ENCODE measurements around the gene OTOG. TPM values are rescaled to one million over a fixed set of nuclear protein-coding genes. Genes with fewer than 3 reads are reported as not detected.

The OTOG gene
- total and polyA plus RNA-seq, 2 of the 8 experiments (the other 6 are each of a cell fraction or from before 2014, with no cell fraction given) = 0.41 to 1.5 TPM

GRCh38 chr11:17695454-17696441 lies 148.7 kb downstream of the OTOG start:
- H3K23me2 ChIP-seq (ENCODE audit: low read depth, low read length) = no peaks in the 10 kb centered on the region; the same call in 1 of the 2 replicates
- no peaks in the 10 kb centered on the region for H3K9me3 ChIP-seq (ENCODE audit: insufficient read depth in 2 of 2, low read depth in 1 of 2, low read length in 1 of 2)
- H3K4ac ChIP-seq (replicated peaks; ENCODE audit: insufficient read length, low read depth, low read length) = no peak overlapping the region
- H2AK5ac ChIP-seq (ENCODE audit: low read depth, low read length) = no peak overlapping the region
- DNase-seq (ENCODE audit: low read depth in 1 of 2, low spot score in 2 of 2) (peak in 1 of 2 experiments; percentile 54), FAIRE-seq (no peak)
- no peak overlapping the region for H2BK120ac ChIP-seq (replicated peaks; ENCODE audit: low read depth, low read length)
- no peak overlapping the region for H2AFZ ChIP-seq (ENCODE audit: low read length)
- H3K14ac ChIP-seq (ENCODE audit: insufficient read length) = no peak overlapping the region
- H3K27ac ChIP-seq (ENCODE audit: low read depth, low read length) = no peak overlapping the region
- H3K79me2 ChIP-seq (ENCODE audit: control insufficient read depth in 1 of 2, insufficient read depth in 2 of 2, low read length in 2 of 2) = no peaks in the 10 kb centered on the region
- H3K79me1 ChIP-seq (ENCODE audit: low read depth, low read length) = no peaks in the 10 kb centered on the region
- H2BK15ac ChIP-seq (ENCODE audit: low read length) = 0 out of 2 replicates have a peak overlapping the region, but pooled peaks have one; percentile 61
- ChIA-PET POLR2A (ENCODE audit: partially characterized antibody) (no interaction called here), CTCF (ENCODE audit: partially characterized antibody) (interaction anchor here (0.6 to 3.1 kb wide), 11 partner anchors 12 to 335 kb away, joined by 3 to 11 read pairs (median 3); partner anchors contain the start of gene MYOD1)
- H3K9ac ChIP-seq (replicated peaks in 1 of 4; ENCODE audit: extremely low read depth in 1 of 4, low read depth in 3 of 4, low read length in 3 of 4) = no peak overlapping the region
- H3K23ac ChIP-seq (ENCODE audit: insufficient read length) = no peak overlapping the region
- no peak overlapping the region for H2BK20ac ChIP-seq (ENCODE audit: low read length)
- H4K20me1 ChIP-seq (replicated peaks in 1 of 2; ENCODE audit: control insufficient read depth in 1 of 2, insufficient read depth in 2 of 2, low read length in 2 of 2) = peaks cover 0 to 2% of the 10 kb centered on the region in 2 experiments
- no peak overlapping the region for H2BK5ac ChIP-seq (ENCODE audit: low read depth, low read length)
- H3K27me3 ChIP-seq (replicated peaks in 1 of 4; ENCODE audit: control insufficient read depth in 3 of 4, extremely low read depth in 1 of 4, insufficient read depth in 3 of 4, low read length in 3 of 4) = peaks cover 5 to 33% (median 30%) of the 10 kb centered on the region in 4 experiments
- no peaks in the 10 kb centered on the region; a peak in 2 of 7 replicates for H3K4me1 ChIP-seq (replicated peaks in 1 of 4; ENCODE audit: control insufficient read depth in 3 of 4, insufficient read depth in 4 of 4, low read length in 3 of 4)
- H3K18ac ChIP-seq (ENCODE audit: extremely low read depth, low read length) = no peak overlapping the region
- no peak overlapping the region for H4K5ac ChIP-seq (ENCODE audit: insufficient read length, low read depth, low read length)
- no peak overlapping the region for H2BK12ac ChIP-seq (ENCODE audit: low read depth, low read length)
- H3K56ac ChIP-seq (replicated peaks; ENCODE audit: insufficient read length, low read depth, low read length) = no peak overlapping the region
- no peaks in the 10 kb centered on the region for H3K36me3 ChIP-seq (ENCODE audit: control insufficient read depth in 2 of 4, insufficient read depth in 4 of 4, low read length in 3 of 4)
- WGBS, 2 experiments (ENCODE audit: extremely low coverage in 1 of 2, insufficient coverage in 1 of 2, insufficient read length in 1 of 2, insufficient replicate concordance in 2 of 2, low coverage in 1 of 2, low lambda C conversion rate in 2 of 2, missing lambda C conversion rate in 1 of 2) = 24% methylated on average over 22 of the region's 68 CpGs; no CpG with 5 or more reads in 1 of the 2 experiments
- H3K4me2 ChIP-seq (ENCODE audit: insufficient read depth in 1 of 2, low read depth in 2 of 2, low read length in 2 of 2) = peak overlapping the region; percentile 61 to 73
- H4K91ac ChIP-seq (replicated peaks; ENCODE audit: insufficient read length, low read length) = no peak overlapping the region
- H3K4me3 ChIP-seq (ENCODE audit: extremely low read depth in 1 of 4, insufficient read depth in 2 of 4, low read depth in 3 of 4, low read length in 4 of 4) = peak overlapping the region; percentile 23 to 58 (median 32); a peak in 7 of 8 replicates
- H4K8ac ChIP-seq (ENCODE audit: extremely low read depth, insufficient read depth, low read length) = no peak overlapping the region
- TF ChIP-seq E2F6 (IDR thresholded peaks at IDR 0.05) (peak; percentile 24; the same call in 1 of the 2 replicates), CREB1 (IDR thresholded peaks at IDR 0.05) (no peak), SUZ12 (IDR thresholded peaks at IDR 0.05; ENCODE audit: low read length) (peak; percentile 47; the same call in 1 of the 2 replicates), CTCF (IDR thresholded peaks at IDR 0.05; ENCODE audit: control extremely low read depth in 1 of 3, insufficient read depth in 1 of 3, low read depth in 1 of 3, low read length in 3 of 3) (no peak), RXRA (IDR thresholded peaks at IDR 0.05; ENCODE audit: insufficient read depth, low read depth, low read length) (no peak), POU5F1 (IDR thresholded peaks at IDR 0.05; ENCODE audit: low read depth, low read length) (no peak), KDM4A (IDR thresholded peaks at IDR 0.05; ENCODE audit: low read depth, low read length, severe bottlenecking) (peak; percentile 90), POLR2AphosphoS5 (IDR thresholded peaks at IDR 0.05; ENCODE audit: low read depth, low read length) (no peak)
